Midbrain (tissue), 1 donor: Measurements from ENCODE around the gene LHFPL3.
A peak's percentile ranks its signal among the peaks of the same experiment; 100 is the strongest.
"Not testable (repeated sequence)": the region's sequence is repeated elsewhere in the genome, so short reads cannot be mapped to it uniquely, and the experiment has no call there.

Experiments
- DNase-seq: peaks from one replicate; lab custom pipeline; 2025; lab: John Stamatoyannopoulos, UW

The LHFPL3 gene

DNA sequence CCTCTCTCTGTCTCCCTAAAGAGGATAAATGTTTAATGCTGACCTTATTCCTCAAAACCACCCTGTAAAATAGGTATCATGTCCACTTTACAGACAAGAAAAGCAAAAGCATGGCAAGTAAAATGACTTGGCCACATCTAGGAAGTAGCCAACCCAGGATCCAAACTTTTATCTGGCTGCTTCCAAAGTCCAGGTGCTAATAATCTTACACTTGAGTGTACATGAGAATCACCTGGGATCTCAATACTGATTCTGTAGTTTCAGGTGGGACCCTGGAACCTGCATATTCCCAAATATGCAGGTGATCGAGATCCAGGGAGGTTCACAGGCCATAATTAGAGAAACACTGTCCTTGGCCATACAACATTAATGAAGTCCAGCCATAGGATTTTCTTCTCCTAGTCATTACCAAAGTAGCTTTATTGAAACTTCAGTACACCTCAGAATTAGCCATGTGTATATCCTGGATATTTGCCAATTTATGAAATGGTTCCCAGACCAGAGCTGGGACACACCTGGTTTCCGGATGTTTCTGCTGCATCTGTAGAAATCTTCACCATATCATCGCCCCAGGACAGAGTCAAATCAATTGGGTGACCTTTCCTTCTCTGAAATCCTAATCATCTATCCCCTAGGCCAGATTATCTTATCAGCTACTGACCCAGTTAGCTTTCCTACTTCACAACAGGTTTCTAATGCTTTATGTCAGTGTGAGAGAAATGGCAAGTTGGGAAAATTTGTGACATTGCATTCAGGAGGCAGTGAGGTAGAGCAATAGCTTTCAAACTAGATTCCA lies 566.5 kb downstream of the LHFPL3 start:
- no peak for DNase-seq

- peak; percentile 20 for DNase-seq
These were observed 567.3 kb downstream of the LHFPL3 start for GRCh38 chr7:104895522-104896236.

- DNase-seq: no peak
These were observed 570.0 kb downstream of the LHFPL3 start for GRCh38 chr7:104898434-104898833.

- peak; percentile 65 for DNase-seq
These were observed 572.3 kb downstream of the LHFPL3 start for GRCh38 chr7:104900525-104901239.

DNA sequence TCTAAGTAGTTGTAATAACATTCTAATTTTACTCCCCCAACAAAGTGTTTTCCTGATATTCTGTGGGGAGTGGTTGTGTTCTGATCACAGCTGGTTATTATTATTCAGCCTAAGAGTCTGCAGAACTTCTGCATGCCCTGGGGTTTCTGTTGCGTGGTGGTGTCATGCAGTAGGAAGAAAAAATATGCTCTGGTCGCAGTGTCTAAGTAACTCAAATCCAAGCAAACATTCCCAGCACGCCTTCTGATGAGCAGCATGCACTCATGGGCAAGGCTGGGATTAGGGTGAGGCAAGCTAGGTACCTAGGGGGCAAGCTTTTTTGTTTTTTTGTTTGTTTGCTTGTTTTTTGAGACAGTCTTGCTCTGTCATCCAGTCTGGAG lies 572.8 kb downstream of the LHFPL3 start:
- DNase-seq: no peak

- no peak for DNase-seq
These were observed 573.8 kb downstream of the LHFPL3 start for GRCh38 chr7:104902183-104902582.

GRCh38 chr7:104903044-104903443 lies 574.6 kb downstream of the LHFPL3 start:
- DNase-seq: no peak

- DNase-seq: no peak
These were observed 575.4 kb downstream of the LHFPL3 start for GRCh38 chr7:104903846-104904245.

DNA sequence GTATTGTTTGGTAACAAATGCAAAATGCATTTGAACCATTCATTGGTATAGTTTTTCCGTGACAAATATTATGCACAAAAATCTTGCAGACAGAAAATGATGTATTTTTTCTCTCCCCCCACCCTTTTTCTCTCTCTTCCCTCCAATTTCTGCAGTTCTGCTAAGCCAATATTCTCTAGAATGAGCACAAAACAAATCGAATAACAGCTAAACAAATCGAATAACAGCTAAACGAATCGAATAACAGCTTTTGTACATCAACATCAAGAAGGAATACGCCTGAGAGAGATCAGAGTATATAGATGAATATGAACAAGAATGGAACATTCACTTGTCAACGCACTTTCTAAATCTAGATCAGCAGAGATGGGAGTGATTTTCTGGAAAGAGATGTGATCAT lies 577.6 kb downstream of the LHFPL3 start:
- no peak for DNase-seq

DNA sequence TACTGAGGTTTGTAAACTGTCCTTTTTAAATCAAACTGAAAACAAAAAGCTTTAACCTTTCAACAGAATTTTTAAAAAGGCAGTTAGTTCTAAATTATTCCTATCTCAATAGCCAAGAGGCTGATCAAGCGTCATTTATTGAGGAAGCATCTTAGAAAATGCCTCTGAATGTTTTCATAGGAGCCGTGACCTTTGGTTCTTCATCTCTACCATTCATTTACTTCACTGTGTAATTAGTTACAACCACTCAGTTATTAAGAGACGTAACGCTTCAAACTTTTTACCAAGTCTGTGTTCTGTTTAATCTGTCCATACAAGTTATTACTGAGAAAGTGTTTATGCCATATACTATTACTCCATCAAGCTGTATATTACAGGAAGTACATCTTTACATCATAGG lies 578.2 kb downstream of the LHFPL3 start:
- DNase-seq: no peak

- no peak for DNase-seq
These were observed 580.2 kb downstream of the LHFPL3 start for GRCh38 chr7:104908636-104909035.

GRCh38 chr7:104909096-104909495 lies 580.7 kb downstream of the LHFPL3 start:
- DNase-seq: no peak

- DNase-seq: no peak
These were observed 586.0 kb downstream of the LHFPL3 start for GRCh38 chr7:104914421-104914820.

- DNase-seq: no peak
These were observed 593.2 kb downstream of the LHFPL3 start for GRCh38 chr7:104921596-104921995.

GRCh38 chr7:104922182-104923009 lies 594.0 kb downstream of the LHFPL3 start:
- no peak for DNase-seq

GRCh38 chr7:104923010-104923421 lies 594.6 kb downstream of the LHFPL3 start:
- DNase-seq: peak; percentile 78

DNA sequence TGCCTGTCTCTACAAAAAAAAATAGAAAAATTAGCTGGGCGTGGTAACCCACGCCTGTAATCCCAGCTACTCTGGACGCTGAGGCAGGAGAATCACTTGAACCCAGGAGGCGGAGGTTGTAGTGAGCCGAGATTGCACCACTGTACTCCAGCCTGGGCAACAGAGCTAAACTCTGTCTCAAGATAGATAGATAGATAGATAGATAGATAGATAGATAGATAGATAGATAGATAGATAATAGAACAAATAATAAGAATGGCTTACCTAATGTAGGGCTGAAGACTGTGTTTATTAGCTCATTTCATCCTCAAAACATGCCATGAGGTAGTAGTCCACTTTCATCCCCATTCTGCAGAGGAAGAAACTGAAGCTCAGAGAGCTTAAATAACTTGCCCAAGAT lies 597.8 kb downstream of the LHFPL3 start:
- DNase-seq: not testable (repeated sequence)

- DNase-seq: no peak
These were observed 598.2 kb downstream of the LHFPL3 start for GRCh38 chr7:104926601-104927041.

- no peak for DNase-seq
These were observed 598.7 kb downstream of the LHFPL3 start for GRCh38 chr7:104927055-104927454.

DNA sequence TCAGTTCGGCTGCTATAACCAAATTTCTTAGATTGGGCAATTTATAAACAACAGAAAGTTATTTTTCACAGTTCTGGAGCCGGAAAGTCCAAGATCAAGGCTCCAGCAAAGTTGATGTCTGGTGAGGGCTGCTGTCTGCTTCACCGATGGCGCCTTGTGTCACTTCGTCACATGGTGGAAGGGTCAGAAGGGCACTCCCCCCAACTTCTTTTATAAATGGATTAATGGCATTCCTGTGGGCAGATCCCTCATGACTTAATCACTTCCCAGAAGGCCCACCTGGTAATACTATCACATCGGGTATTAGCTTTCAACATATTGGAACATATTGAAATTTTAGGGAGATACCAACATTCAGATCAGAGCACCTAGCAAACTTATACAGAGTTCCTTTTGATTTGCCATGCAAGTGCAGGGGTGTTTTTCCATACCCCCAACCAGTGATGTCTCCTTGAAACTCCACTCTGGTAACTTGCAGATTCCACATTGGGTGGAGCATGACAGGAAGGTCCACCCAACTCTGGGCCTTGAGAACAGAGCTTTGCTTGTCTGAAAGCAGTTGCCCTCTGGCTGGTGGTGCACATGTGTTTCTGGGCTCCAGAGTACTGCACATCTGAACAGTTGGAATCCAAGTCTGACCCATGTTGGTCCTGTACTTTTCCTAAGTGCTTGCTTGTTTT lies 600.5 kb downstream of the LHFPL3 start:
- DNase-seq: no peak

GRCh38 chr7:104929921-104930320 lies 601.5 kb downstream of the LHFPL3 start:
- no peak for DNase-seq
